SW480 (cell line): ENCODE measurements around the gene TTL.
A peak's percentile ranks its signal among the peaks of the same experiment; 100 is the strongest.
"Not testable (repeated sequence)": the region's sequence is repeated elsewhere in the genome, so short reads cannot be mapped to it uniquely, and the experiment has no call there.

Experiments
- DNase-seq: peaks from one replicate; pipeline ENCODE4 v3.0.0-alpha.2; 2016; ENCODE audit warnings: low spot score

The TTL gene

DNA sequence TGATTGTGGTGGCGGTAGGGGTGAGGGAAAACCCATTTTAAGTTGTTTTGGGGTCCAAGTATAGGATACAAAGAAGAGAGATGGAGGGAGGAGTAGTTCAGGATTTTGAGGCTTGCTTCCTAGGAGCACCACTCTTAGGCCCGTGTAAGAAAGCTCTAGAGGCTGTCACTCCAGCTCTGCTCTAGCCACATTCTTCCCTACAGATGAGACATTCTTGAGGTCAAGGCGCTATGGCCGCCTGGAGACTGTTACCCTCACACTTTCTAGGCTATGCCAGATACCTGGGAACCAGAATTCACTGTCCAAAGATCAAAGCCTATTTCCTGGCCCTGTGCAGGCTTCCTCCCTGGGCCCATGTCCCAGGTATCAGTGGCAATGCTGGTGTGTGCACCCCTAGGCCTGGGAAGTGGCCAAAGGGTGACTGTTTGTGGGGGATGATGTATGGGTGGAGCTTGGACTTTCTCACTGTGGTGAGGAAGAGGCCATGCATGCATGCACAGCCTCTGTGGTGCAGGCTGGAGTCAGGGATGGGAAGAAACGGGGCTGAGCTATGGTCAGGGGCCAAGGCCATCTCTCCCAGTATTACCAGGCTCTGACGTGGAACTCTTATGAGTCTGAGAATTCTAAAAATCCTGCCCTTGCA, 7.0 kb upstream of the TTL start:
- DNase-seq = peak; percentile 21

DNA sequence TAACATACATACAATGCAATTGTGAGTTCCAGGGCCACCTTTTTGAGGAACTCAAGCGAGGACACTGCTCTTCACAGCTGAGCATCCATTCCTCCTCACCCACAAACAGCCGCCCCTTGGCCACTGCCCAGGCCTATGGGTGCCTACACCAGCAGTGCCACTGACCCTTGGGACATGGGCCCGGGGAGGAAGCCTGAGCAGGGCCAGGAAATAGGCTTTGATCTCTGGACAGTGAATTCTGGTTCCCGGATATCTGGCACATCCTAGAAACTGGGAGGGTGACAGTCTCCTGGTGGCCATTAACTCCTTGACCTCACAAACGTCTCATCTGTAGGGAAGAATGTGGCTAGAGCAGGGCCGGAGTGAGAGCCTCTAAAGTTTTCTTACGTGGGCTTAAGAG, 5.5 kb upstream of the TTL start:
- no peak for DNase-seq

DNA sequence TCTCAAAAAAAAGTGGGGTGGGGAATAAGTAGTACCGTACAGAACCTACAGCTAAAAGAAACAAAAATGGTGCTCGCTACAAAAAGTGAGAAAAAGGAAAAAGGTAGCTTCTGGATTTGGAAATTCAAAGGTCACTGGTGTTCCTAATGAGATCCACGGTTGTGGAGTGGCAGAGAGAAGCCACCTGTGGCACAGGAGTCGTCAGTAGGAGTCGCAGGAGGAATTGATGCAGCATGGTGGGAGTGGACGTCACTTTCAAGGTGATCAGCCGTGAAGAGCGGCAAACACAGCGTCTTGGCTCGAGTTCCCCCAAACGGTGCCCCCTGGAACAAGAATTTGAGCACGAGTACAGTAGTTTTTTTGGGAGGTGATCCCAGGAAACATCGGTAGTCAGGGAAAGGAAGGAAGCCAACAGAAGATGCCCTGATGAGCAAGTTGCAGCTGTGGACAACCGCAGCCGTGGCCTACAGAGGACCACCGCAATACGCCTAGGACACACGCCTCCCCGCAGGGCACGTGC, 1.4 kb upstream of the TTL start:
- no peak for DNase-seq

DNA sequence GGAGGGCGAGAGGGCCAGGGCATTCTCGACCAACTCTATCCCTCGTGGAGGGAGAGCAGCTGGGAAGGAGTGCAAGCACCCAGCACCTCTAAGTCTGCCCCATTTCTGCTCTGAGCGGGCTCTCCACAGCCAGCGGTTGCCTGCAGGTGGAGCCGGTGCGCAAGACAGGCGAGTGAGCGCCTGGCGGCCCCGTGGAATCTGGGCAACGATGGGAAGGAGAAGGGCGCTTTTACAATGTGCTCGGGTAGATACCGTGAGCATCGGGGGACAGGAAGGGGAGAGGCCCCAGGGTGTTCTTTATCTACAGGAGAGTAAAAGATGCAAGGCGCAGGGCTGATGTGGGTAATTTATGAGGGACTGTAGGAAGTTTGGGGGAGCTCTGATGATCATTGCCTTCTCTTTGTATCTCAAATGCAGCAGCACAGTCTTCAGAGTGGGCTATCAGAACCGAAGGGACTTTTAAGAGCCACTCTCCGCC, 867 bp upstream of the TTL start:
- peak; percentile 92 for DNase-seq

DNA sequence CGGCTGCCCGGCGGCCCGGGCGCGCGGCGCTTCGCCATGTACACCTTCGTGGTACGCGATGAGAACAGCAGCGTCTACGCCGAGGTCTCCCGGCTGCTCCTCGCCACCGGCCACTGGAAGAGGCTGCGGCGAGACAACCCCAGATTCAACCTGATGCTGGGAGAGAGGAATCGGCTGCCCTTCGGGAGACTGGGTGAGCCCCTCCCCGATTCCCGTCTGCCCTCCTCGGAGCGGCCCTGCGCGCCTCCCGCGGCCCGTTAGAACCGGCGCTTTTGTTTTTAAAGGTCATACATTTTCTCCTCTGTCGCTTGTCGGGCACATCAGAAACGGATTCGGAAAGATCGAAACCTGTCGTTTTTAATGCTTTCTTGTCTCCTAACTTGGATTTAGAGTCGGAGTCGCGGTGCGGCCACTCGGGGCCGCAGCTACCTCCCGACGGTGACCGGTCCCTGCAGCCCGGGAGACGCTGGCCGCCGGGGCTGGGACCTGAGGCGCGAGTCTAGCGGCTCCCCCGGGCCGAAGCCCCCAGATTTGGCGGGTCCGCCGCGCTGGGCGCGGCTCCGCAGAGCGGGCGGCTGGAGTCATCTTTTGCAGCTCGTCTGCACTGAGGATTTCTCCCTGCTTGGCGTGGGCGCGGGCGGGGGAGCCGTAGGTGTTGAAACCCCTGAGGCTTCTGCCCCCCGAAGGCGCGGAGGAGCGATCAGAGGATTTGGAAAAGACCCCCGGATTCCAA, 519 bp downstream of the TTL start:
- DNase-seq = peak; percentile 81

DNA sequence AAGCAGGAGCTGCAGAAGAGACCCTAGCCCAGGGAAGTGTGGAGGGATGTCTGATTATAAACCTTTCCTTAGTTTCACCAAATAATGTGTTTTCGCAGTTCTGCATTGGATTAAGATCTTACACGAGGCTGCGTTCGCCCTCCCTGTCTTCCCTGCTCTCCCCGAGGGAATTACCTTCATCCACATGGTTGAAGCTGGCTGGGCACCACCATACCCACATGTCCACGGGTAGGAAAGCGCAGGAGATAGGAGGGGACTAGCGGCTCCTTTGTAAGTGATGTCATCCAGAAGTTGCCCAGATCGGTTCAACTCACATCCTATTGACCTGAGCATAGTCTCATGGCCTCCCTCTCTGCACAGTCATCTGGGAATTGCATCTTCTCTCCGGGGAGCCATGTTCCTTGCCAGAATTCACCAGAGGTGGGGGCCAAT, 1.1 kb downstream of the TTL start:
- peak; percentile 91 for DNase-seq

DNA sequence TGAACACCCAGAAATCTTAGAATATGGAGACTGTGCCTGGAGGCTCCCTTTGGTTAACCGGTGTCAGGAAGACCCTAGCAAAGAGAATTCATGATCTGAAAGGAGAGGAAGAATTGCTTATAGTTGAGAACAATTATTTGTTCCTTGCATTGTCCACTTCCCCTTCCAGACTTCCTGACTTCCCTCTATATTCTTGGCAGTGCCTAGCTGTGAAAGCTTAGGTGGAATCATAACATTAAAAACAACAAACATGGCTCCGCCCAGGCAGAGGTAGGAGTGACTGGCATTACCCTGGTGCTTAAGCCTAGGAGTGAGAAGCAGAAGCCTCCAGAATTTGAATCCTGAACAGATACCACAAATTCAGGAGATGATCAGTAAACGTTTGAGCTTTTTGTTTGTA, 1.9 kb downstream of the TTL start:
- DNase-seq = no peak

DNA sequence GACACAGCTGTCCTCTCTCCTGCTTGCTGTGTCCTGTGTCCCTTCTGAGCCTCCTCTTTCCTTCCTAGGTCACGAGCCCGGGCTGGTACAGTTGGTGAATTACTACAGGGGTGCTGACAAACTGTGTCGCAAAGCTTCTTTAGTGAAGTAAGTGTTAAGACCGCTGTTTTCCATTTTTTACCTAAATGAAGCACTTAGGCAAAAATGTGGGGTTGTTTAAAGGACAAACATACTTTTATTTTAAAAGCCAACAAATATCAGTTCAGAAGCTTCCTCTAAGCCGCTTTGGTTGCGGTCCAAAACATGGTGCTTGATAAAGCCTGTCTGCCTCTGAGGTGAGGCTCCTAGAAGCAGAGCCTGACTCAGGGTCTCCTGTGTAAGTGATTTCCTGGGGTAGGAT, 3.9 kb downstream of the TTL start:
- no peak for DNase-seq

DNA sequence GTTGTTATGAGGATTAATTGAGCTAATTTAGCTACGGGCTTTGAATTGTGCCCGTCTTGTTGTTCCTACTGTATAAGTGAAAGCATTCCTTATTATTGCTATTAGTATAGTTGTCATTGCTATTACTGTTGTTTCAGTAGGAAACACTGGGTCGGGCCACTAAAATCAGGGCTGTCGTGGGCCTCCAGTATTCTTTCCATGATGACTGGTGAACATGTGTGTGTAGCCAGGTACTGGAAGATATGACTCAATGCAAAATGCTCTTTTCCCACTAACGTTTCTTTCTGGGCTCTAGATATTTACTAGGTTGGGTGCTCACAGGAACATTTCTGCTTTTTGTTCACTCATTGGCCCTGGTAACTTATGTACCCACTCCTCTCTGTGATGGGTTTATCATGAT, 4.9 kb downstream of the TTL start:
- DNase-seq = no peak

DNA sequence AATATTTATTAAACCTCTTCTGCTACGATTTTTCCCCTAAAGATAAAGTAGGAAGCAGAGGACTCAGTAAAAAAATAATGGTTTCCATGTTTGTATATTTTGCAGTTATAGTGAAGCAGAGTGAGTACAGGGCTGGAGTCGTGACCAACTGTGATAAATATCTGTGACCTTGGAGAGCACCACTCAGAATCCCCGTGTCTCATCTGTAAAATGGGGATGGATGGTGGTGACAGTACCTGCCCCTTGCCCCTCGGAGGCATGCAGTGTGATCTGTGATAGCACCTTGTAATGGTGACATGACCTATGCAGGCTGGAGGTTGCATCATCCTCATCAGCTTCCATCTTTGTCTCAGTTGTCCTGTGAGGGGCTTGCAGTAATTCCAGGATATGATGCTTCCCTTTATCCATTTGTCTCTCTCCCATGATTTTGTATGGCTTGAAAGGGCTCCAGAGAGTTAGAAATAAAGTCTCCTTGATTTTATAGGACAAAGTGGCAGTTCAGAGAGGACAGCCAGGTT, 5.5 kb downstream of the TTL start:
- no peak for DNase-seq

DNA sequence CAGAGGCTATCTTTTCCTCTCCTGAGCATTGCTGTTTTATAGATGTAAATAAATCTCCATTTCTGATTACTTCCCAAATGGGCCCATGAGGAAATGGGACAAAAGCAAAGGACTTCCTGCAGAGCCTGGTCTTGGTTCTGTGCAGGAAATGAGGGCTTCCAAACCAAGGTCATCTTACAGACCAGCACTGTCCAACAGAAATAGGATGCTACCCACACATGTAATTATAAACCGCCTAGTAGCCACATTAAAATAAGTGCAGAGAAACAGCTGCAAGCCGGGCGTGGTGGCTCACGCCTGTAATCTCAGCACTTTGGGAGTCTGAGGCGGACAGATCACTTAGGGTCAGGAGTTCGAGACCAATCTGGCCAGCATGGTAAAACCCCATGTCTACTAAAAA, 6.2 kb downstream of the TTL start:
- no peak for DNase-seq

DNA sequence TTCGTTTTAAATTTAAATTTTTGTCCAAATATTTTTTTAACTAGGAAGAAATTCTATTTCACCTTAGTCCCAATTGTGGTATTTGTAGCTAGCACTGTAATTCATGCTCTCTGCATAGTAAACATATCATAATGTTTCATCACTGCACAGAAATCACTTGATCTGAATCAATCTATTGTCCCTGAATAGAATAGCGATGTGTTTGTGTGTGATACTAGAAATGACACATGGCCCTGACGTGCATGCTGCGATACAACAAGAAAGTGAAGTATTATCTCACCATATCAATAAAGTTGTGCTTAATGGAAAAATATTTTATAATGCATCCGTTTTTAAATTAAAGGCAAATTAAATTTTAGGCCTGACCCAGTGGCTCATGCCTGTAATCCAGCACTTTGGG, 10.0 kb downstream of the TTL start:
- no peak for DNase-seq

DNA sequence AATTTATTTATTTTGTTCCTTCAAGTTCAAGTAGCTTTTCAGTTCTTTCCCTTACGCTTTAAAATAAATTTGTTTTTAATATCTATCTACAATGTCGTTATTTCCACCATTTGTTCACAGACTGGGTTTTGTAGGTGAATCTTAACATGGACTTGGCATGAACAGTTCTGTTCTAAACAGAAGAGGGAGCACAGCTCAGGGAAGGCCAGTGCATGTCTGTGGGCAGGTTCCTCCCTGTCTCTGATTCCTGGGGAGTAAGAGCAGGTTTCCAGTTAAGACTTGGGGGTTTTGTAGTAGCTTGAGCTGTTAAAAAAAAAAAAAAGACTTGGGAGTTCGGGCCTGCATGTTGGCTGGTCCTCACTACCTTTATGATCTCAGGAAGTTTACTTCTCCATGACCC, 11.1 kb downstream of the TTL start:
- no peak for DNase-seq

DNA sequence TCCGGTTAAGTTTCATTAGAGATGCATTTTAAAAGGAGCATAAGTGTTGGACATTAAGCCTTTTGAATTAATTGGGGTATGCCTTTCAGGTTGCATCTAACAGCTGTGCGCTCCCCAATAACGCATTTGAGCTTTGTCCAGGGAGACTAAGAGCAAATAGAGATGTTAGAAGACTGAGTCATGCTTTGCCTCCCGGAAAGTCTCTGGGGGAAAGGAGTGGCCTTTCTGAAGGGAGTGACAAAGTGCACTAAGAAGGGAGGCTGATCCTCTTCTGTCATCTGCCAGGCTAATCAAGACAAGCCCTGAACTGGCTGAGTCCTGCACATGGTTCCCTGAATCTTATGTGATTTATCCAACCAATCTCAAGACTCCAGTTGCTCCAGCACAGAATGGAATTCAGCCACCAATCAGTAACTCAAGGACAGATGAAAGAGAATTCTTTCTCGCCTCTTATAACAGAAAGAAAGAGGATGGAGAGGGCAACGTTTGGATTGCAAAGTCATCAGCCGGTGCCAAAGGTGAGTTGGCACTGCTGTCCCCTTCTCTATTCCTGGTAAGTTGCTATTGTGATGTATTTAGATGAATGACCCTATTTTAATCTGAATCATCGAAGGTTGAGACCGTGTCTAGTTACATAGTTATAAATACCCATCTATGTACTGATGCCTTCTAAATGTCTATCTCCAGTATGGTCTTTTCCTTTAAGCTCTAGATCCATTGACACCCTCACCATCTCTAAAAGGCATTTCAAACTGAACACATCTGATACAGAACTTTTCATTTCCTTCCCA, 12.1 kb downstream of the TTL start:
- no peak for DNase-seq

DNA sequence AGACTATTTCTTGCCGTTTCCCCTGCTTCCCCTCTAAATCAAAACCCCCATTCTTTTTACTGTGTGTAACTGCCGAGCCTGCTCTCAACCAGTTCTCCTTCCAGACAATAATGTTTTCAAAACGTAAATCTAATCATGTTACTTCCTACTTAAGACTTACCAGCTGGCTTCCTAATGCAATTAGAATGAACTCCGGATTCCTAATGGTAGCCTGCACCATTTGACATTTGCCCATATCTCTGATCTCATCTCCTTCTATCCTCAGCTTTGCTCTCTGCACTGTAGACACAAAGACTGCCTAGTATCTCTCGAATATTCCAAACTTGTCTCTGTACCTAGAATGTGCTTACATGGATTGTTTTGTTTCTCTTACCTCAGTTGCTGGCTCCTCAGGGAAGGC, 12.9 kb downstream of the TTL start:
- DNase-seq = no peak

DNA sequence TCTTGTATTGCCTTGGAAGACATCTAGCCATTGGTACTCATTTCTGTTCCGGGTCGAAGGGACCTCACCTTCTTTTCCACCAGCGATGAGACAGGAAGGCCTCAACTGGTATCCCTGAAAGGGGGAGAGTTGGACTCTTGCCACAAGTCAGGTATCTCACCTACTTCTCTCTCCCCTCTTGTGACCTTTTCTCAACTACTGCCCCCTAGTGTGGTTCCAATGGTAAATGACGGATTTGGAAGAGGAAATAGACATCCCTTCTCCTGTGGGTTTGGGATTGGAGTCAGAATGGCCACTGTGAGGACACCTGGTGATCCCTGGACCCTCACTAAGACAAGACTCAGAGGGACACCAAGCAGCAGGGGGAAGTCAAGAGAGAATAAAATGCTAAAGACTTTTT, 13.9 kb downstream of the TTL start:
- not testable (repeated sequence) for DNase-seq

DNA sequence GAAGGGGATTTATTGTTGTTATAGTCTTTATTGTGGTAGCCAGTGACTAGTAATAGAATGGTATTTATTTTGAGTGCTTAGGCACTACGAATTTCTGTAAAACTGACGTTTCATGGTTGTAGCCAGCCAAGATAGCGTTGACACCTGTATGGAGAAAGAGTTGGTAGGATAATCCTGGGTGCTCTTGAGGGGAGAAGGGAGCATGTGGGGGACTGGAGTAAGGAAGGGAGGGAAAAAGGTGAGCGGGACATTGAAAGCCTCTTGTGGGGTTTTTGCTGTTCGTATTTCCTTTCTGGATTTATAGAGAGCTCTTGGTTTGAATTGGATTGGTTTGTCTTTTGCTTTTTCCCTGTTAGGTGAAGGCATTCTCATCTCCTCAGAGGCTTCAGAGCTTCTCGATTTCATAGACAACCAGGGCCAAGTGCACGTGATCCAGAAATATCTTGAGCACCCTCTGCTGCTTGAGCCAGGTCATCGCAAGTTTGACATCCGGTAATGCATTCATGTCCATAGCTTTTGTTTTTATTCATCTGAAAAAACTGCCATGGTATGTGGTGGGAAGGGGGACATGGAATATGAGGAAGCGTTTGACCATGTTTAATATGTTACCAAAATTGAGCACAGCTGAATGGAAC, 19.0 kb downstream of the TTL start:
- peak; percentile 65 for DNase-seq

DNA sequence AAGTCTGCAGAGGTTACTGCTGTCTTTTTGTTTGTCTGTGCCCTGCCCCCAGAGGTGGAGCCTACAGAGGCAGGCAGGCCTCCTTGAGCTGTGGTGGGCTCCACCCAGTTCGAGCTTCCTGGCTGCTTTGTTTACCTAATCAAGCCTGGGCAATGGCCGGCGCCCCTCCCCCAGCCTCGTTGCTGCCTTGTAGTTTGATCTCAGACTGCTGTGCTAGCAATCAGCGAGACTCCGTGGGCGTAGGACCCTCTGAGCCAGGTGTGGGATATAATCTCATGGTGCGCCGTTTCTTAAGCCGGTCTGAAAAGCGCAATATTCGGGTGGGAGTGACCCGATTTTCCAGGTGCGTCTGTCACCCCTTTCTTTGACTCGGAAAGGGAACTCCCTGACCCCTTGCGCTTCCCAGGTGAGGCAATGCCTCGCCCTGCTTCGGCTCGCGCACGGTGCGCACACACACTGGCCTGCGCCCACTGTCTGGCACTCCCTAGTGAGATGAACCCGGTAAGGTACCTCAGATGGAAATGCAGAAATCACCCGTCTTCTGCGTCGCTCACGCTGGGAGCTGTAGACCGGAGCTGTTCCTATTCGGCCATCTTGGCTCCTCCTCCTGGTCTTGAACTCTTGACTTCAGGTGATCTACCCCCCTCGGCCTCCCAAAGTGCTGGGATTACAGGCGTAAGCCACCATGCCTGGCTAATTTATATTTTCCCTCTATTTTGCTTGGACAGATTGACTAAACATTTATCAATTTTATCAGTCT, 27.5 kb downstream of the TTL start:
- not testable (repeated sequence) for DNase-seq

DNA sequence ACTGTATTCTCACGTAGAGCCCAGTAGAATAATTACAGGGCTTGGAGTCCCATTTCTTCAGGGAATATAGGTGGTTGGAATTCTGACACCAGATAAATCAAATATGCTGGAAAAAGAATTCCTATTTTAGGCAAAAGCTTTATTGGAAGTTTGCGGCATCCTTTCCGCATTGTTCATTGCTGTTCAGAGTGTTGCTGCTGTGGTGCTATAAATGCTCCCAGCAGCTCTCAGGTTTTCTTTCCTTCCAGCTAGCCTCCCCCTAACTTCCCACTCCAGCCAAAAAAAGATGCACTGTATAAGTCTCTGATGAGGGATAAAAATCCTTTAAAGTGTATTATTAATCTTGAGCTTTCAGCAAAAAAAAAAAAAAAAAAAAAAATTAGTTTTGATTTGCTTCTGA, 34.8 kb downstream of the TTL start:
- DNase-seq = no peak

DNA sequence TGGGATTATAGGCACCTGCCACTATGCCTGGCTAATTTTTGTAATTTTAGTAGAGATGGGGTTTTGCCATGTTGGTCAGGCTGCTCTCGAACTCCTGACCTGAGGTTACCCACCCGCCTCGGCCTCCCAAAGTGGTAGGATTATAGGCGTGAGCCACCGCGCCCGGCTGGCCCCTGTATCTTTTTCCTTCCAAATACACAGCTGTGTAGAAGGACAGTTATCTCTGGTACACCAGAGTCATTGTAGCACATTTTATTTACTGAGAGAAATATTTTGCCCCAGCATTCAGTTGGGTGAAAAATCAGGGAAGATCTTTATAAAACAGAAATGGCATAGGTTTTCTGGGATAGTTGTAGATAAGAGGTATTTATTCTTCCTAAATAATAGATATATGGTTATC, 36.9 kb downstream of the TTL start:
- no peak for DNase-seq

DNA sequence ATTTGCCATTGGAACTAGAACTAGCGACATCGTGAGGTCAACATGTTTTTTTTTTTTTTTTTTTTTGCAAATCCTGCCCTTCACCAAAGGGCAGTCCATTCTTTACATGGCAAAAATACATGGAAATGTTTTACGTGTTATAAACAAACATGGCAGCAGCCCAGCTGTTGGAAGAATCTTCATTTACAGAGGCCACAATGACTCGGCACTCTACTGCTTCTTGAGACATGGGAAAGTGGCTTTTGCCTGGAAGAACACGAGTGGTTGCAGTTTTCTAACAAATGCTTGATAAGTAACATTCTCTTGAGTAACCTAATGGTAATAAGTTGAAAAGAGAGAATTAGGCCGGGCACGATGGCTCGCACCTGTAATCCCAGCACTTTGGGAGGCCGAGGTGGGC, 37.5 kb downstream of the TTL start:
- DNase-seq = no peak
